Liver (tissue), 3 donors: Measurements from ENCODE around the gene FNIP1.

Experiments used
- EGR1 ChIP-seq, 2 donors: IDR thresholded peaks; 2 replicates each; pipeline ENCODE4 v1.6.1; 2016 to 2018; ENCODE audit warnings: antibody characterized with exemption in 2 of 2, low read depth in 2 of 2
- FOXA1 ChIP-seq: IDR thresholded peaks from 2 replicates; pipeline ENCODE4 v1.6.1; 2016; ENCODE audit warnings: antibody characterized with exemption
- GABPA ChIP-seq, 2 donors: IDR thresholded peaks in 1 of 2; conservative IDR thresholded peaks in 1 of 2; 2 replicates each; pipeline ENCODE4 v1.6.1; 2016; ENCODE audit warnings: antibody characterized with exemption in 2 of 2, mild to moderate bottlenecking in 1 of 2, moderate library complexity in 1 of 2
- RAD21 ChIP-seq, 2 donors: IDR thresholded peaks; 2 replicates each; pipeline ENCODE4 v1.6.1; 2016; ENCODE audit warnings: antibody characterized with exemption in 2 of 2, mild to moderate bottlenecking in 2 of 2
- SP1 ChIP-seq: IDR thresholded peaks from 2 replicates; pipeline ENCODE4 v1.6.1; 2018; ENCODE audit warnings: antibody characterized with exemption, mild to moderate bottlenecking
- TAF1 ChIP-seq: conservative IDR thresholded peaks from 2 replicates; pipeline ENCODE4 v1.6.1; 2016; ENCODE audit warnings: antibody characterized with exemption, mild to moderate bottlenecking
- TF ChIP-seq, protein P1 (sequence below): fragments of 150-350 bp; IDR thresholded peaks from 2 replicates; pipeline ENCODE4 v1.5.1; 2017; ENCODE audit warnings: improper control_type of control experiment, low read depth, low read length; ENCODE audit not compliant: missing input control
- TF ChIP-seq, protein P2 (sequence below): IDR thresholded peaks from 2 replicates; pipeline ENCODE4 v1.6.1; 2016; ENCODE audit warnings: antibody characterized with exemption
- TF ChIP-seq, protein P3 (sequence below): IDR thresholded peaks from 2 replicates; pipeline ENCODE4 v1.6.1; 2016; ENCODE audit warnings: antibody characterized with exemption
- donor health status: healthy.
- donor health status: healthy.

DNA sequence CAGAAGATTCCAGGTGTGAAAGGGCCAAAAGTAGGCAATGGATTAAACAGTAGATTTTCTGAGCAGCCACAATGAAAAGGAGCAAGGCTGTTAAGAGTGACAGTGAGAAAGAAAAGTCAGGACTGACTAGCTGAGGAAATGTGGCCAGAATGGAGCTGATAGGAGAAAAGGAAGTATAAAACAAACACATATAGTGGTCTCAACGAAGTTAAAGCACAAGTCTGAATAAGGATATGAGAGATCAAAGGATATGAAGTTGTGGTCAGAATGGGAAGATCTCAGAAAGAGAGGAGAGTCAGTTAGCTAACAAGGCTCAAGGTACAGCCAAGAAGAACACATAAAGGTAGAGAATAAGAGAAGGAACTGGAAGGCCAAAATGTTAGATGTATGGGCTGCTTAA, 39.9 kb downstream of the FNIP1 start:
- TF ChIP-seq, protein P1, sequence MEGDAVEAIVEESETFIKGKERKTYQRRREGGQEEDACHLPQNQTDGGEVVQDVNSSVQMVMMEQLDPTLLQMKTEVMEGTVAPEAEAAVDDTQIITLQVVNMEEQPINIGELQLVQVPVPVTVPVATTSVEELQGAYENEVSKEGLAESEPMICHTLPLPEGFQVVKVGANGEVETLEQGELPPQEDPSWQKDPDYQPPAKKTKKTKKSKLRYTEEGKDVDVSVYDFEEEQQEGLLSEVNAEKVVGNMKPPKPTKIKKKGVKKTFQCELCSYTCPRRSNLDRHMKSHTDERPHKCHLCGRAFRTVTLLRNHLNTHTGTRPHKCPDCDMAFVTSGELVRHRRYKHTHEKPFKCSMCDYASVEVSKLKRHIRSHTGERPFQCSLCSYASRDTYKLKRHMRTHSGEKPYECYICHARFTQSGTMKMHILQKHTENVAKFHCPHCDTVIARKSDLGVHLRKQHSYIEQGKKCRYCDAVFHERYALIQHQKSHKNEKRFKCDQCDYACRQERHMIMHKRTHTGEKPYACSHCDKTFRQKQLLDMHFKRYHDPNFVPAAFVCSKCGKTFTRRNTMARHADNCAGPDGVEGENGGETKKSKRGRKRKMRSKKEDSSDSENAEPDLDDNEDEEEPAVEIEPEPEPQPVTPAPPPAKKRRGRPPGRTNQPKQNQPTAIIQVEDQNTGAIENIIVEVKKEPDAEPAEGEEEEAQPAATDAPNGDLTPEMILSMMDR: no peak
- TF ChIP-seq, protein P2, sequence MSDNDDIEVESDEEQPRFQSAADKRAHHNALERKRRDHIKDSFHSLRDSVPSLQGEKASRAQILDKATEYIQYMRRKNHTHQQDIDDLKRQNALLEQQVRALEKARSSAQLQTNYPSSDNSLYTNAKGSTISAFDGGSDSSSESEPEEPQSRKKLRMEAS: no peak
- no peak for TF ChIP-seq SP1
- TF ChIP-seq FOXA1: no peak
- no peak for TF ChIP-seq EGR1 (IDR thresholded peaks at IDR 0.05; ENCODE audit: low read depth in 2 of 2)
- TF ChIP-seq GABPA (IDR thresholded peaks at IDR 0.05 in 1 of 2, conservative IDR thresholded peaks at IDR 0.05 in 1 of 2): no peak
- no peak for TF ChIP-seq TAF1
- TF ChIP-seq, protein P3, sequence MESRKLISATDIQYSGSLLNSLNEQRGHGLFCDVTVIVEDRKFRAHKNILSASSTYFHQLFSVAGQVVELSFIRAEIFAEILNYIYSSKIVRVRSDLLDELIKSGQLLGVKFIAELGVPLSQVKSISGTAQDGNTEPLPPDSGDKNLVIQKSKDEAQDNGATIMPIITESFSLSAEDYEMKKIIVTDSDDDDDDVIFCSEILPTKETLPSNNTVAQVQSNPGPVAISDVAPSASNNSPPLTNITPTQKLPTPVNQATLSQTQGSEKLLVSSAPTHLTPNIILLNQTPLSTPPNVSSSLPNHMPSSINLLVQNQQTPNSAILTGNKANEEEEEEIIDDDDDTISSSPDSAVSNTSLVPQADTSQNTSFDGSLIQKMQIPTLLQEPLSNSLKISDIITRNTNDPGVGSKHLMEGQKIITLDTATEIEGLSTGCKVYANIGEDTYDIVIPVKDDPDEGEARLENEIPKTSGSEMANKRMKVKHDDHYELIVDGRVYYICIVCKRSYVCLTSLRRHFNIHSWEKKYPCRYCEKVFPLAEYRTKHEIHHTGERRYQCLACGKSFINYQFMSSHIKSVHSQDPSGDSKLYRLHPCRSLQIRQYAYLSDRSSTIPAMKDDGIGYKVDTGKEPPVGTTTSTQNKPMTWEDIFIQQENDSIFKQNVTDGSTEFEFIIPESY: no peak
- no peak for TF ChIP-seq RAD21 (IDR thresholded peaks at IDR 0.05)
